AML-193 (cell line): ENCODE data around the gene RASEF.
"Not testable (repeated sequence)": the region's sequence is repeated elsewhere in the genome, so short reads cannot be mapped to it uniquely, and the experiment has no call there.

Experiments
- DNase-seq, 2 experiments: peaks; one replicate each; lab custom pipeline; 2025; lab: John Stamatoyannopoulos, UW

Gene RASEF

DNA sequence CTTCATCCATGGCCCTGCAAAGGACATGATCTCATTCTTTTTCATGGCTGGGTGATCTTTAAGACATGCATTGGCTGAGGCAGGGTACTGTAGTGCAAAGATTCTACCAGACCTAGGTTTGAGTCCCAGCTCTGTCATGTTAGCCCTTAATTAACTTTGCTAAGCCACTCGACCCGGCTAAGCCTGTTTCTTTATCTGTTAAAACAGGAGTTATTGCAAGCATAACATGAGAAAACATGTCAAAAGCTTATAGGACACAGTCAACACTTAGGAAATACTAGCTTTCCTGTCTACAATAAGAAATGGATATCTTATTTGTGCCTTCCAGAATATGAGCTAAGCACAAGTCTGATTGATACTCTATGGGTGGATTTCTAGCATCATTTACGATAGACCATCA lies 92.6 kb downstream of the RASEF start:
- no peak for DNase-seq

- DNase-seq = no peak
Observed at GRCh38 chr9:82969291-82969690, 93.7 kb downstream of the RASEF start.

- DNase-seq = no peak
Observed at GRCh38 chr9:82968816-82969215, 94.1 kb downstream of the RASEF start.

DNA sequence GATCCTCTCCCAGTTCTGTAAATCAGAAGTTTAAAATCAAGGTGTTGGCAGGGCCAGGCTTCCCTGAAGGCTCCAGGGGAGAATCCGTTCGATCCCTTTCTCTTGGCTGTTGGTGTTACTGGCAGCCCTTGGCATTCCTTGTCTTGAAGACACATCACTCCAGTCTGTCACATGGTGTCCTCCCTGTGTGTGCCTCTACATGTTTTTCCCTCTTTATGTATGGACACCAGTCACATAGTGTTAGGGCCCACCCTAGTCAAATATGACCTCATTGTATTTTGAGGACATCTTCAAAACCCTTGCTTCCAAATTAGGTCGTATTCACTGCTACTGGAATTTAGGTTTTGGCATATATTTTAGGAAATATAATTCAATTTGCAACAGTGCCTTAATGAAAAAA lies 94.6 kb downstream of the RASEF start:
- DNase-seq = no peak

GRCh38 chr9:82961504-82962125 lies 101.3 kb downstream of the RASEF start:
- peak; percentile 33 to 49 for DNase-seq

- no peak for DNase-seq
Observed at GRCh38 chr9:82957529-82958379, 105.2 kb downstream of the RASEF start.

GRCh38 chr9:82949203-82949602 lies 113.7 kb downstream of the RASEF start:
- DNase-seq = no peak

GRCh38 chr9:82940376-82940775 lies 122.6 kb downstream of the RASEF start:
- DNase-seq = no peak

- DNase-seq = no peak
Observed at GRCh38 chr9:82939451-82939850, 123.5 kb downstream of the RASEF start.

DNA sequence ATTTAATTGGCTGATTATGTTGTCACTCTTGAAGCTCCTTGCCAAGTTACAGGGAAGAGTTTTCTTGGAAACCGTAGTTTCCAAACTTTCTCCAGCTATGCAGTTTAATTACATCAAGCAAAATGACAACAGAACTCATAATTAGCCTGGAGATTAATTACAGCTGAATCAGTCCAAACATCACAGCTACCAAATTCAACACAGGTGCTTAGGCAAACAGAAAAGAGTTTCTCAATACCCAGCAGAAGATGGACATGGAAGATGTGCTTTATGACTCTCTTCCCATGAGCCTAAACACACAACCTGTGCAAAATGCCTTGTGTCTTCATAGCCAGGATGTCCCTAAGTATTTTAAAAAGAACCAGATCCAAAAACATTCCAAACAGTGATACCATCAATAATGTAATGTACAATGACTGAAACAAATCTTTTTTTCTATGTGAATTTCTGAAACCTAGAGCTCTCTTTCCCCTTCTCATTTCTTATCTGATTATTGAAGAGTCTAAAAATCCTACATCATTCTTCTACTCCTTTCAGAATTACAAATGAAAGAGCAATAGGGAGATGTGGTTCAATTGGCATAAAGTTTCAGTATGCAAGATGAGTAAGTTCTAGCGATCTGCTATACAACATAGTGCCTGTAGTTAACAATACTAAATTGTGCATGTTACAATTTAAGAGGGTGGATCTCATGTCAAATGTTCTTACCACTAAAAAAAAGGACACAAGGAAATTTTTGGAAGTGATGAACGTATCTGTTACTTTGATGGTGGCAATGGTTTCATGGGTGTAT lies 124.3 kb downstream of the RASEF start:
- DNase-seq = no peak

DNA sequence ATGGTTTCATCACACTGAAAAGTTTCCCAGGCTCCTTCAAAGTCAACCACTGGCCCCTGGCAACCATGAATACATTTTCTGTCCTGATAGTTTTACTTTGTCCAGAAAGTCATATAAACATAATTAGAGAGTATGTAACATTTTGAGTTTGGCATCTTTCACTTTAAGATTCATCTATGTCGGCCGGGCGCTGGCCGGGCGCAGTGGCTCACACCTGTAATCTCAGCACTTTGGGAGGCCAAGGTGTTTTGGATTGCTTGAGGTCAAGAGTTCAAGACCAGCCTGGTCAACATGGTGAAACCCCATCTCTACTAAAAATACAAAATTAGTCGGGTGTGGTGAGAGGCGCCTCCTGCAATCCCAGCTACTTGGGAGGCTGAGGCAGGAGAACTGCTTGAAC lies 126.4 kb downstream of the RASEF start:
- not testable (repeated sequence) for DNase-seq

DNA sequence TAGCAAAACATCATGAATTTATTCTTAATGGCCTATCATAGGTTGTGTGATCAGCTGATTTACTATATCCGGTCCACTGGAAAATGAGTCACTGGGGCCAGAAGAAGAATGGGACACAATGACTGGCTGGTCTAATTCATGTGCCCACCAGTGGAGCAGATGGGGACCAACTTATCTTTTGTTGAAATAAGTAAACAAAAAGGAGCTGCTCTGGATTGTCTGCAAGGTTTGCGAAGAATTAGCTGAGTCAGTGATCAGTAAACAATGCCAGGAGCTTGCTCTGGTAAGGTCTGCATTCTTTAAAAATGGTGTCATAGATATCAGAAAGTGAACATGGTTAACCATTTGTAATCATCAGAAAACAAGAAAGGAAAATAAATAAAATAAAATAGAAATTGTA lies 128.0 kb downstream of the RASEF start:
- DNase-seq = no peak

- not testable (repeated sequence) for DNase-seq
Observed at GRCh38 chr9:82934025-82934424, 128.9 kb downstream of the RASEF start.

DNA sequence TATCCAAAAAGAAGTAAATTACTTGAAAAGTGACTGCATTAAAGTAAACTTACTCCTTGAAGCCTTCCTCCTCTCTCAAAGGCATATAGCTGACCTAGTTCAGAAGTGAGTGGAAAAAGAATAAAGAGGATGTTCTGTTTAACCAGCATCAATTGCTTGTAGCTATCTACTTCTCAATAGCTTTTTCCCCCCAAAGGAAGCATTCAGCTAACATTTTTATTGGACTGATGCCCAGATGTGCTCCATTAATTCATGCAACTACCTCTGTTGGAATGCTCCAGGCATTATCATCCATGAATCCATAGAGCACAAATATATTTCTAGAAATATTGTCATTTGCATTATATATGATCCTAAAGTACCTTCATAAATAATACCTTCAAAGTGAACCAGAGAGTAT lies 132.8 kb downstream of the RASEF start:
- DNase-seq = no peak
